GM21529 (cell line): Measurements from ENCODE around the gene PCLAF.
"Not testable (repeated sequence)": the region's sequence is repeated elsewhere in the genome, so short reads cannot be mapped to it uniquely, and the experiment has no call there.

Experiments
- ATAC-seq: cut with Tn5 transposase; IDR thresholded peaks from one replicate; pipeline ENCODE4 v1.9.1; 2021; ENCODE audit not compliant: unreplicated experiment

Gene PCLAF

DNA sequence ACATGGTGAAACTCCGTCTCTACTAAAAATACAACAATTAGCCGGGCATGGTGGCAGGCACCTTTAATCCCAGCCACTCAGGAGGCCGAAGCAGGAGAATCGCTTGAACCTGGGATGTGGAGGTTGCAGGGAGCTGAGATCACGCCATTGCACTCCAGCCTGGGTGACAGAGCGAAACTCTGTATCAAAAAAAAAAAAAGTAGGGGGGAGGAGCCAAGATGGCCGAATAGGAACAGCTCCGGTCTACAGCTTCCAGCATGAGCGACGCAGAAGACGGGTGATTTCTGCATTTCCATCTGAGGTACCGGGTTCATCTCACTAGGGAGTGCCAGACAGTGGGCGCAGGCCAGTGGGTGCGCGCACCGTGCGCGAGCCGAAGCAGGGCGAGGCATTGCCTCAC lies 54.8 kb downstream of the PCLAF start:
- not testable (repeated sequence) for ATAC-seq

DNA sequence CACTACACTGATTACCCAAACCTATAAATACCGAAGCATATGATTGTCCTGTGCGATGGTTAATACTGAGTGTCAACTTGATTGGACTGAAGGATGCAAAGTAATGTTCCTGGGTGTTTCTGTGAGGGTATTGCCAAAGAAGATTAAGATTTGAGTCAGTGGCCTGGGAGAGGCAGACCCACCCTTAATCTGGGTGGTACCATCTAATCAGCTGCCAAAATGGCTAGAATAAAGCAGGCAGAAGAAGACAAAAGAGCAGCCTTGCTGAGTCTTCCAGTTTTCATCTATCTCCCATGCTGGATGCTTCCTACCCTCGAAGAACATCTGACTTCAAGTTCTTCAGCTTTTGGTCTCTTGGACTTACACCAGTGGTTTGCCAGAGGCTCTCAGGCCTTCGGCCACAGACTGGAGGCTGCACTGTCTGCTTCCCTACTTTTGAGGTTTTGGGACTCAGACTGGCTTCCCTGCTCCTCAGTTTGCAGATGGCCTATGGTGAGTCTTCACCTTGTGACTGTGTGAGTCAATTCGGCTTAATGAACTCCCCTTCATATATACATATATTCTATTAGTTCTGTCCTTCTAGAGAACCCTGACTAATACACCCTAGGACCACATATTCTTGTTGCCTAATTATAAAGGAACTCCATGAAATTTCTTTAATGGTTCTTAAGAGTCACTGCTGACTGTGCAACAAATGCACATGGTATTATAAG lies 56.9 kb downstream of the PCLAF start:
- no peak for ATAC-seq

DNA sequence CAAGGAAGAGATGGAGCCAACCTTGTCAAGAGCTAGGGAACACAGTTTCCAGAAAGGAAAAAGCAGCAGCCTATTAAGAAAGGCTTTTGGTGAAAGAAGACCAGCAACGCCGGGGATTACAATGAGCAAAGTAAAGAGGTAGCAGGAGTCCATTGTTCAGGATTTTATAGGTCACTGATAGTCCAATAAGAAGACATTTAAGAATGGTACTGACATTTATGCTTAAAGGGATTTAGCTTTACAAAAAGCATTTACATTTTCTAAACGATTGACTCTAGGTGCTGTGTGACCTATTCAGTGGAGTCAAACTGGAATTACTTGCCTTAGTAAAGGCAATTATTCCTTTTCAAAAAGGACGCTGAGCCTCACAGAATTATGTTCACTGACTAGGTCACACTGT lies 66.0 kb downstream of the PCLAF start:
- no peak for ATAC-seq

DNA sequence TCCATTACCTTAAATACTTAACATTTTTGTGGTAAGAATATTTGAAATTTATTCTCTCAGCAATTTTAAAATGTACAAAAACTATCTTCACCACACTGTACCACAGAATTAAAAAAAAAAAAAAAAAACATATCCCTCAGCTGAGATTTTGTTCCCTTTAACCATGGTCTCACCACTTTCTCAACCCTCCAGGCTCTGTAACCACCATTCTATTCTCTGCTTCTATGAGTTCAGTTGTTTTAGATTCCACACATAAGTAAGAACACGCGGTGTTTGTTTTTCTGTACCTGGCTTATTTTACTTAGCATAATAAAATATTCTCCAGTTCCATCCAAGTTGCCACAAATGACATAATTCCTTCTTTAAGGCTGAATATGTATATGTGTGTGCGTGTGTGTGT lies 66.8 kb downstream of the PCLAF start:
- ATAC-seq = no peak
